T-helper 22 cell (primary cell): ENCODE measurements around the gene PREPL.
A peak's percentile ranks its signal among the peaks of the same experiment; 100 is the strongest.
"Not testable (repeated sequence)": the region's sequence is repeated elsewhere in the genome, so short reads cannot be mapped to it uniquely, and the experiment has no call there.

Experiments used
- DNase-seq: peaks from one replicate; pipeline ENCODE4 v3.0.0-alpha.2; 2020; ENCODE audit warnings: low read depth

The PREPL gene

GRCh38 chr2:44361330-44362206 lies at the start of gene PREPL, which contains the start of gene CAMKMT:
TSS of gene PREPL (minus strand) at chr2:44361494. CDS start at chr2:44346342, 15,152 bp downstream.
TSS of gene CAMKMT (plus strand) at chr2:44361947.
- peak; percentile 95 for DNase-seq

- no peak for DNase-seq
Measured at GRCh38 chr2:44398243-44398897, 37.1 kb upstream of the PREPL start.

GRCh38 chr2:44397447-44398175 lies 36.3 kb upstream of the PREPL start:
- DNase-seq, result no peak

GRCh38 chr2:44392338-44392943 lies 31.1 kb upstream of the PREPL start:
- no peak for DNase-seq

GRCh38 chr2:44389895-44390294 lies 28.6 kb upstream of the PREPL start:
- no peak for DNase-seq

- no peak for DNase-seq
Measured at GRCh38 chr2:44388877-44389276, 27.6 kb upstream of the PREPL start.

- DNase-seq, result not testable (repeated sequence)
Measured at GRCh38 chr2:44385226-44385625, 23.9 kb upstream of the PREPL start.

- no peak for DNase-seq
Measured at GRCh38 chr2:44377486-44377885, 16.2 kb upstream of the PREPL start.

GRCh38 chr2:44372246-44372645 lies 11.0 kb upstream of the PREPL start:
- DNase-seq, result no peak

- no peak for DNase-seq
Measured at GRCh38 chr2:44371445-44371844, 10.2 kb upstream of the PREPL start.

GRCh38 chr2:44369392-44369791 lies 8.1 kb upstream of the PREPL start:
- DNase-seq, result no peak

GRCh38 chr2:44367591-44367990 lies 6.3 kb upstream of the PREPL start:
- no peak for DNase-seq

- DNase-seq, result no peak
Measured at GRCh38 chr2:44364604-44365003, 3.3 kb upstream of the PREPL start.

- DNase-seq, result peak; percentile 3
Measured at GRCh38 chr2:44362207-44363015, 1.1 kb upstream of the PREPL start.

GRCh38 chr2:44360749-44361329 lies 455 bp downstream of the PREPL start:
- DNase-seq, result no peak

- peak; percentile 33 for DNase-seq
Measured at GRCh38 chr2:44358503-44358902, 2.8 kb downstream of the PREPL start.

GRCh38 chr2:44354761-44355160 lies 6.5 kb downstream of the PREPL start:
- no peak for DNase-seq

- no peak for DNase-seq
Measured at GRCh38 chr2:44352510-44352909, 8.8 kb downstream of the PREPL start.

- no peak for DNase-seq
Measured at GRCh38 chr2:44351676-44352075, 9.6 kb downstream of the PREPL start.

GRCh38 chr2:44351088-44351487 lies 10.2 kb downstream of the PREPL start:
- DNase-seq, result no peak

GRCh38 chr2:44349506-44349905 lies 11.8 kb downstream of the PREPL start:
- DNase-seq, result no peak
